Adrenal gland (tissue), 12 donors: ENCODE results near the gene IQCB1. TPM values are rescaled to one million over a fixed set of nuclear protein-coding genes. Genes with fewer than 3 reads are reported as not detected.

ENCODE experiments used
- DNase-seq, 7 donors: peaks; one replicate each; pipeline ENCODE4 v3.0.0-alpha.2; 2019 to 2020
- H3K27ac ChIP-seq, 5 donors: fragments of 200-600 bp; sonication (generic) in 4 of 5; 1 replicate in 3 of 5; 2 replicates in 2 of 5; pipeline versions ENCODE4 v1.5.1 to v1.8.0; 2016 to 2020; ENCODE audit warnings: mild to moderate bottlenecking in 1 of 5
- H3K27me3 ChIP-seq: fragments of 200-600 bp; 2 replicates; pipeline ENCODE4 v1.8.0; 2021
- H3K36me3 ChIP-seq, 2 donors: fragments of 200-600 bp; replicated peaks in 1 of 2; 1 replicate in 1 of 2; 2 replicates in 1 of 2; pipeline versions ENCODE4 v1.5.1 to v1.8.0; 2018 to 2022
- H3K4me1 ChIP-seq, 2 donors: fragments of 200-600 bp; replicated peaks in 1 of 2; 1 replicate in 1 of 2; 2 replicates in 1 of 2; pipeline versions ENCODE4 v1.5.1 to v1.8.0; 2018 to 2021
- H3K4me3 ChIP-seq, 4 donors: fragments of 200-600 bp; sonication (generic) in 3 of 4; one replicate each; pipeline ENCODE4 v1.5.1; 2016 to 2018
- H3K9me3 ChIP-seq, 3 donors: fragments of 200-600 bp; sonication (generic) in 1 of 3; replicated peaks in 1 of 3; 1 replicate in 2 of 3; 2 replicates in 1 of 3; pipeline versions ENCODE4 v1.5.1 to v1.8.0; 2016 to 2021
- CTCF ChIP-seq, 6 experiments: fragments of 450-650 bp in 4 of 6; fragments of 200-600 bp in 2 of 6; sonication (generic) in 1 of 6; IDR thresholded peaks; 1 replicate in 5 of 6; 2 replicates in 1 of 6; pipeline versions ENCODE4 v1.5.1 to v1.8.0; 2016 to 2021; ENCODE audit warnings: antibody characterized with exemption in 6 of 6, mild to moderate bottlenecking in 2 of 6, moderate library complexity in 1 of 6
- POLR2A ChIP-seq, 2 donors: fragments of 450-650 bp; IDR thresholded peaks; one replicate each; pipeline ENCODE4 v1.6.1; 2017; ENCODE audit warnings: antibody characterized with exemption in 2 of 2, mild to moderate bottlenecking in 2 of 2, moderate library complexity in 1 of 2
- WGBS, 4 donors: extraction: QIAGEN DNeasy Blood & Tissue Kit in 2 of 4; methylation state at CpG; one replicate each; pipeline versions ENCODE4 v1.1.5 to v1.1.7; 2013 to 2017; 5-methylcytosine and 5-hydroxymethylcytosine counted together
- intact Hi-C, 2 donors: fragments of 100-400 bp; cut with DNase I; formaldehyde crosslinking; loops; one replicate each; pipeline versions ENCODE4 v1.14.1 to v1.15.0; 2022 to 2023
- polyA plus RNA-seq, 3 donors: library from polyadenylated mRNA; stranded (reverse); fragments of 200-250 nt in 2 of 3; fragments of 350-450 nt in 1 of 3; fragmentation: Illumina TruSeq in 1 of 3; extraction: RNeasy Lipid Tissue Mini Kit (QIAGEN cat#74804) in 1 of 3; gene quantifications; one replicate each; pipeline ENCODE4 v1.2.3, GENCODE V29; 2013 to 2014
- total RNA-seq, 9 donors: library from RNA; depleted of rRNA in 4 of 9; stranded (reverse); fragments of >200 nt in 4 of 9; fragments of 120-200 nt in 1 of 9; fragmentation: NEBNext Ultra II Directional in 1 of 9; extraction: Animal tissue kit (Norgen Biotek cat#: 25700) in 1 of 9; gene quantifications; one replicate each; pipeline versions ENCODE4 v1.1.0 to v1.2.4, GENCODE V29; 2013 to 2023
- donor health status: healthy with polysubstance abuse.
- donor health status: Bipolar disorder and iron deficiency.
- donor health status: DM: yes; HTN: yes; CAD: no.
- donor health status: DM: no; HTN: no; CAD: no.
- donor health status: DM: no; HTN: no; CAD: no.
- donor health status: DM: yes; HTN: yes; CAD: no.

Gene IQCB1
- total and polyA plus RNA-seq, 12 donors: 6.5 to 22.9 (median 10.8) TPM

GRCh38 chr3:121817753-121818152, 17.1 kb downstream of the IQCB1 start:
- H3K27me3 ChIP-seq: no peaks in the 10 kb centered on the region
- TF ChIP-seq CTCF (IDR thresholded peaks at IDR 0.05) (no peak), POLR2A (IDR thresholded peaks at IDR 0.05) (no peak)
- H3K36me3 ChIP-seq: no peaks in the 10 kb centered on the region
- H3K27ac ChIP-seq: no peak overlapping the region
- H3K4me3 ChIP-seq: no peak overlapping the region
- intact Hi-C loops: no loop called here
- no peaks in the 10 kb centered on the region for H3K4me1 ChIP-seq
- DNase-seq: no peak
- H3K9me3 ChIP-seq: no peaks in the 10 kb centered on the region

- no peaks in the 10 kb centered on the region for H3K4me1 ChIP-seq
- no peak overlapping the region for H3K4me3 ChIP-seq
- no peak overlapping the region for H3K27ac ChIP-seq
- H3K27me3 ChIP-seq: no peaks in the 10 kb centered on the region
- intact Hi-C loops: no loop called here
- TF ChIP-seq POLR2A (IDR thresholded peaks at IDR 0.05): no peak
- no peak for TF ChIP-seq CTCF (IDR thresholded peaks at IDR 0.05)
- no peaks in the 10 kb centered on the region for H3K9me3 ChIP-seq
- no peak for DNase-seq
- peaks cover 0 to 6% of the 10 kb centered on the region in 2 donors for H3K36me3 ChIP-seq
- 0 to 40% (median 20%) methylated on average over 1 of the region's 1 CpG for WGBS, 4 donors
These were observed 25.6 kb downstream of the IQCB1 start for GRCh38 chr3:121809249-121809648.

GRCh38 chr3:121803771-121804320, 31.0 kb downstream of the IQCB1 start:
- H3K4me1 ChIP-seq: no peaks in the 10 kb centered on the region
- H3K27ac ChIP-seq: no peak overlapping the region
- H3K9me3 ChIP-seq: no peaks in the 10 kb centered on the region
- no peak for TF ChIP-seq CTCF (IDR thresholded peaks at IDR 0.05)
- DNase-seq: no peak
- intact Hi-C loops: no loop called here
- no peaks in the 10 kb centered on the region for H3K36me3 ChIP-seq
- H3K27me3 ChIP-seq: no peaks in the 10 kb centered on the region
- no peak overlapping the region for H3K4me3 ChIP-seq
- 88 to 93% (median 91%) methylated on average over 2 of the region's 2 CpGs for WGBS, 4 donors

- Histone ChIP-seq H3K27me3 (no peaks in the 10 kb centered on the region), H3K4me1 (no peaks in the 10 kb centered on the region), H3K27ac (no peak overlapping the region), H3K9me3 (no peaks in the 10 kb centered on the region), H3K36me3 (no peaks in the 10 kb centered on the region), H3K4me3 (no peak overlapping the region)
- intact Hi-C loops: no loop called here
- no peak for DNase-seq
- TF ChIP-seq POLR2A (IDR thresholded peaks at IDR 0.05): no peak
- TF ChIP-seq CTCF (IDR thresholded peaks at IDR 0.05): no peak
These were observed 34.0 kb downstream of the IQCB1 start for GRCh38 chr3:121800906-121801305.
